Stimulated activated naive CD8-positive, alpha-beta T cell treated with anti-CD3 and anti-CD28 coated beads, Interleukin-15, amount 100 ng/mL, for 72 hours (primary cell): ENCODE results near the gene PTTG1.
A peak's percentile ranks its signal among the peaks of the same experiment; 100 is the strongest.
"Not testable (repeated sequence)": the region's sequence is repeated elsewhere in the genome, so short reads cannot be mapped to it uniquely, and the experiment has no call there.

ENCODE experiments used
- ATAC-seq: fragments of 150-1000 bp; cut with Tn5 transposase; 2 replicates; pipeline ENCODE4 v1.10.0; 2021; ENCODE audit warnings: mild to moderate bottlenecking, moderate library complexity
- DNase-seq, 2 donors: peaks; one replicate each; pipeline ENCODE4 v3.0.0; 2021 to 2022
- H3K27ac Mint-ChIP-seq, 2 donors: one replicate each; pipeline ENCODE4 v1.8.0; 2022; ENCODE audit warnings: mild to moderate bottlenecking in 2 of 2, mixed read lengths in 2 of 2, moderate library complexity in 2 of 2
- H3K27me3 Mint-ChIP-seq: one replicate; pipeline ENCODE4 v1.8.0; 2022; ENCODE audit warnings: mixed read lengths
- H3K4me1 Mint-ChIP-seq: one replicate; pipeline ENCODE4 v1.8.0; 2022; ENCODE audit warnings: mild to moderate bottlenecking, mixed read lengths
- H3K4me3 Mint-ChIP-seq, 2 donors: one replicate each; pipeline ENCODE4 v1.8.0; 2022; ENCODE audit warnings: mild to moderate bottlenecking in 2 of 2, mixed read lengths in 2 of 2, moderate library complexity in 1 of 2
- H3K9me3 Mint-ChIP-seq, 2 donors: one replicate each; pipeline ENCODE4 v1.8.0; 2022; ENCODE audit warnings: mixed read lengths in 2 of 2

Gene PTTG1

DNA sequence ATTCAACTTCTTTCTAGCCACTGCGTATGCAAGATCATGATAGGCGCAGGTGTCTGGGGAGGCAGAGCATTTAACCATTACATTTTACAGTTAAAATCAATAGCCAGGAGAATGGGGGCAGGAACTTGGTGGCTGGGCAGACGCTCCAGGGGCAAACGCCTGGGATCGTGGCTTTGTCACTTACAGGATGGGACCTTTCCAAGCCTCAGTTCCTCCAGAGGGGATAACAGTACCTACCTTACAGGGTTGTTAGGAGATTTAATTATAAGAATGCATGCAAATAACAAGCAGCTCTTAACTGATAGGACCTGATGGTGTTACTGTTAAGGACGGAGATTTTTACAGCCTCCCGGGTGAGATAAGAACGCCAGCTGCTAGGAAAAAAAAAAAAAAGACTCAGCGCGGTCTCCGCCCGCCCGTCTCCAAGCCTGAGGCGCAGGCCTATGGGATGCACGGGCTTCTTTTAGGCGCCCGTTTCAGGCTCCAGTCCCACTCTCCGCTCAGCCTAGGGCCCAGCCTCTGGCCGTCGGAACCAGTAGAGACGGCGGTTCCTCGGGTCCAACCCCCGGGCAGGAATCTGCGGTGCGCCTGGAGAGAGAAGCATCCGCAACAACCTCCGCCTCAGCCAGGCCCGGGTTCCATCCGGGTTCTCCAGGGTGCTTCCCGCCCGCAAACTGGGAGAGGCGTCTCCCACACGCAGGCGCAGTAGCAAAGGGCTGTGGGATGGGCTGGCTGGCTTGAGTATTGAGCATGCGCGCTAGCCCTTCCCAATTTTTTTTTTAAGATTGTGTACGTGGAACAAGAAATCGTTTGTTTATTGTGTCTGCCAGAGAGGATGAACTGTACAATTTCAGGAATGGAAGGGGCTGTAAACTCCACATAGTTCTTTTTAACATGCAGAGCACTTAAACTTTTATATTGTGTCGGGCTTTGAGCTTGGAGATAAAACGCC lies 22.0 kb upstream of the PTTG1 start, which contains the start of gene FAM200C:
Gene FAM200C, minus strand, starts transcription at position 653 of the 952 bp plus-strand sequence. CDS start 4,564 bp downstream, outside the sequence.
- Mint-ChIP-seq H3K27me3 (no peaks in the 10 kb centered on the region), H3K27ac (peak within 1 kb of the TSS; percentile 84 to 93), H3K9me3 (no peaks in the 10 kb centered on the region), H3K4me3 (peak within 1 kb of the TSS; percentile 90 to 93), H3K4me1 (peaks cover 26% of the 10 kb centered on the region)
- peak; percentile 89 for ATAC-seq
- peak; percentile 52 to 72 for DNase-seq

GRCh38 chr5:160418561-160419457 lies 2.8 kb upstream of the PTTG1 start, which contains the start of gene SLU7:
SLU7 (minus strand) TSS chr5:160419081; CDS start chr5:160415294, 3,787 bp downstream.
- Mint-ChIP-seq H3K9me3 (no peaks in the 10 kb centered on the region), H3K4me3 (peak within 1 kb of the TSS; percentile 94 to 99), H3K4me1 (peaks cover 67% of the 10 kb centered on the region), H3K27ac (peak within 1 kb of the TSS; percentile 98 to 99), H3K27me3 (no peaks in the 10 kb centered on the region)
- DNase-seq (peak; percentile 89 to 94), ATAC-seq (peak; percentile 88)

DNA sequence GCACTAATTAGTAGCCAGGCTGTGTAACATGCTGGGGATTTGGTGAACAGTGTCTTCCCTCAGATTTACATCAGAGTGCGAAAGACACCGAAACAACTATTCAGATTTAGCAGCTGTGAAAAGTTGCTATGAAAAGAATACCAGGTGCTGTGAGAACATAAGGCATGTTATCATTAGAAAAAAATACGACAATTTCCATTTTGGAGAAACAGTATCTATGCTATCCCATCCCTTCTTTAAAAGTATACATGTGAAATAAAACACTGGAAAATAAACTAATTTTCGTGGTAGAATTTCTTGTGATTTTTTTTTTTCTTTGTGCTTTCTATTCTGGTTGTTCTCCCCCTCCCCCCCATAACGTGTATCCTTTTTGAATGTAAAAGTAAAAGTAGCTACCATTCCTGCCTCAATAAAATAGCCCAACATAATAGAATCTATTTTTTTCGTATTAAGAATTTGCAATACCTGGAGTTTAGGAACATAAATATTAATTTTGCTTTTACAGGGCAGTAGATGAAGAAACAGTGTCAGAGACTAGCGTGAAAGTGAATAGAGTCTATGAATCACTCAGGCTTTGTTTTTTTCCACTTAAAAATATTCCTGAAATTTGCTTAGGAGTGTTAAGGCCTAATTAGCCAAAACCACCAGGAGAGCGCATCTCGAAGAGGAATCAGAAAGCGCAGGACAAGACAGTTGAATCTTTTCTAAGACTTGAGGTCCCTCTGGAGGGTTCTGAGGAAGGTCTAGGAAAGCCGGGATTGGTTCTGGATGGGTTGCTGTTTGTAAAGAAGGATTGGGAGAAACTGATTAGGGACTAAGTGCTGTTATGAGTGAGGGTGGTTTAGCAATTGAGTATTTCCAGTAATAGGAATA lies 2.0 kb upstream of the PTTG1 start:
- peak overlapping the region; percentile 65 to 98 for H3K27ac Mint-ChIP-seq
- H3K9me3 Mint-ChIP-seq = no peaks in the 10 kb centered on the region
- DNase-seq = no peak
- no peaks in the 10 kb centered on the region for H3K27me3 Mint-ChIP-seq
- peaks cover 75% of the 10 kb centered on the region for H3K4me1 Mint-ChIP-seq
- no peak for ATAC-seq
- peak overlapping the region; percentile 94 to 99 for H3K4me3 Mint-ChIP-seq

GRCh38 chr5:160420331-160420610 lies 1.4 kb upstream of the PTTG1 start:
- Mint-ChIP-seq H3K4me3 (peak overlapping the region; percentile 94 to 99), H3K4me1 (peaks cover 77% of the 10 kb centered on the region), H3K9me3 (no peaks in the 10 kb centered on the region), H3K27me3 (no peaks in the 10 kb centered on the region), H3K27ac (peak overlapping the region in 1 of 2 donors; percentile 79)
- ATAC-seq (peak; percentile 22), DNase-seq (no peak)

DNA sequence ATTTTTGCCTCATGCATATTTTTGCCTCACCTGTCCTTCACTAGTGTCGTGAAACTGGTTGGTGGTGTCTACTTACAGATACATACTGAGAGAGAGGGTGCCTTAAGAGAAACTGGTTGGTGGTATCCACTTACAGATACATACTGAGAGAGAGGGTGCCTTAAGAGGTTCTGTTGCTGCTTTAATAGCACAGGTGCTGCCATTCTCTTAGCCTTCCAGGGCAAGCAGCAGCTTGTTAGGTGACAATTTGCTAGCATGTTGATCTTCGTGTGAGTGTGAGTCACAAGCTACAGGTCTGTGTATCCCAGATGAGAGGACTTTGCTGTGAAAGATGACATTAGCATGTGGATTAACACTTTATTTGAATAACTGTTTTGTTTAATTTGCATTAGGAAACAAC lies 1.4 kb downstream of the PTTG1 start:
- H3K27me3 Mint-ChIP-seq = no peaks in the 10 kb centered on the region

DNA sequence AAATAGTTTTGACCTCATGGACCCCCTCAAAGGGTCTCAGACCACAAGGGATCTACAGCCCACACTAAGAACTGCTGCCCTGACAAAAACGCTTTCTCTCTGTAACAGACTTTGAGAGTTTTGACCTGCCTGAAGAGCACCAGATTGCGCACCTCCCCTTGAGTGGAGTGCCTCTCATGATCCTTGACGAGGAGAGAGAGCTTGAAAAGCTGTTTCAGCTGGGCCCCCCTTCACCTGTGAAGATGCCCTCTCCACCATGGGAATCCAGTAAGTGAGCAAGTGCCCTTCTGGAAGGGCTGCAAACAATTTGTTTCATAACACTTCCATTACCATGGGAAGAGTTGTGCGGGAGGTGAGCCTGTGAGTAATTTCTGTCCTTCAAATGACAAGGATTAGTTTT lies 6.0 kb downstream of the PTTG1 start:
- Mint-ChIP-seq H3K27ac (no peak overlapping the region), H3K4me1 (peaks cover 30% of the 10 kb centered on the region), H3K27me3 (no peaks in the 10 kb centered on the region), H3K9me3 (no peaks in the 10 kb centered on the region), H3K4me3 (no peak overlapping the region)
- DNase-seq = no peak
- ATAC-seq = no peak

More for the DNA sequence above, 1.4 kb downstream of the PTTG1 start:
- Mint-ChIP-seq H3K4me1 (peaks cover 58% of the 10 kb centered on the region), H3K27ac (no peak overlapping the region), H3K4me3 (peak overlapping the region; percentile 95 to 96), H3K9me3 (no peaks in the 10 kb centered on the region)
- DNase-seq (no peak), ATAC-seq (no peak)

GRCh38 chr5:160432196-160432595 lies 10.5 kb downstream of the PTTG1 start:
- Mint-ChIP-seq H3K4me1 (peaks cover 18% of the 10 kb centered on the region), H3K9me3 (no peaks in the 10 kb centered on the region), H3K27me3 (no peaks in the 10 kb centered on the region), H3K27ac (no peak overlapping the region), H3K4me3 (no peak overlapping the region)
- ATAC-seq (no peak), DNase-seq (no peak)

DNA sequence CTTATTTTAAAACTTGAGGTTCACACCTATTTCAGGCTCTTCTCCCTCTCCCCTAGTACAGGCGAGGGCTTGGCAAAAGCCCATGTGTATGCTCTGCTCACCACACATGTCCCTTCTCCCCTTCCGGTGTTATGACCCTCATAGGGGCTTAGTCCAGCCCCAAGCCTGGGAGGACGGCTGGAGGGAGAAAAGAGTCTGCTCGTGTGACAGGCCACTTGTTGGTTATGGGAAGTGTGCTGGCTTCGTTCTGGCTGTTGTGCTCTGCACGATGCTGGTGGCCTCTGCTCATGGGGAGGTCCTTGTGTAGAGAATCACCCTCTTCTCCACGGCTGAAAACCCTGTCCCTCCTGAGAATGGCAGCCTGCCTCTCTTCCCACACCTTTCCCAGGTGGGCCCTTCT lies 11.1 kb downstream of the PTTG1 start:
- Mint-ChIP-seq H3K27ac (peak overlapping the region in 1 of 2 donors; percentile 60), H3K27me3 (no peaks in the 10 kb centered on the region), H3K4me3 (no peak overlapping the region), H3K4me1 (peaks cover 19% of the 10 kb centered on the region), H3K9me3 (no peaks in the 10 kb centered on the region)
- ATAC-seq (no peak), DNase-seq (no peak)

DNA sequence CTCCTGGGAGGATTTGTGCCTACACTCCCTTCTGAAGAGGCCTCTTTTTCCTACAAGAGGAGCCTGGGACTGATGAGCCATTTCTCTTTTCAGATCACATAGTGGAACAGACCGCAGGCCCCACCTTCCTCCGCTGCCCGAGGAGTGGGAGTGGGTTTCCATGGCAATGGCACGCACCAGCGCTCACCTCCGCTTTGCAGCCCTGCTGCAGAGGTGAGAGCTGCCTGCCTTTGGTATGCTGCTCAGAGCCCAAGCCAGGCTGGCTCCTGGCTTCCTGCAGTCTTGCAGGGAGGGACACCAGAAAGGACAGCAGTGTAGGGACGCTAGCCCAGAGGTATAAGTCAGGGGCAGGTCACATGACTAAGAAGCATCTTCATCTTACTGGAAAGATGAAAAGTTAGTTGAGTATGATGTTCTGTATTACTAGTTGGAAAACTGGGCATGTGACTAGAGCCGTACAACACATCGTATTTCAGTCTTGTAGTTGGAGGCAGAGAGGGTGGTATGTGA lies 12.4 kb downstream of the PTTG1 start:
- no peak for DNase-seq
- no peaks in the 10 kb centered on the region for H3K9me3 Mint-ChIP-seq
- ATAC-seq = no peak
- H3K4me3 Mint-ChIP-seq = no peak overlapping the region
- H3K27ac Mint-ChIP-seq = no peak overlapping the region
- H3K4me1 Mint-ChIP-seq = peaks cover 26% of the 10 kb centered on the region
- no peaks in the 10 kb centered on the region for H3K27me3 Mint-ChIP-seq

GRCh38 chr5:160435532-160435931 lies 13.9 kb downstream of the PTTG1 start:
- Mint-ChIP-seq H3K4me3 (no peak overlapping the region), H3K9me3 (no peaks in the 10 kb centered on the region), H3K27ac (peak overlapping the region in 1 of 2 donors; percentile 29), H3K27me3 (no peaks in the 10 kb centered on the region), H3K4me1 (peaks cover 33% of the 10 kb centered on the region)
- no peak for DNase-seq
- ATAC-seq = no peak

- ATAC-seq = no peak
- Mint-ChIP-seq H3K9me3 (no peaks in the 10 kb centered on the region), H3K27me3 (no peaks in the 10 kb centered on the region), H3K4me1 (peaks cover 38% of the 10 kb centered on the region), H3K4me3 (no peak overlapping the region), H3K27ac (no peak overlapping the region)
- DNase-seq = no peak
These were observed 14.4 kb downstream of the PTTG1 start for GRCh38 chr5:160436017-160436416.

DNA sequence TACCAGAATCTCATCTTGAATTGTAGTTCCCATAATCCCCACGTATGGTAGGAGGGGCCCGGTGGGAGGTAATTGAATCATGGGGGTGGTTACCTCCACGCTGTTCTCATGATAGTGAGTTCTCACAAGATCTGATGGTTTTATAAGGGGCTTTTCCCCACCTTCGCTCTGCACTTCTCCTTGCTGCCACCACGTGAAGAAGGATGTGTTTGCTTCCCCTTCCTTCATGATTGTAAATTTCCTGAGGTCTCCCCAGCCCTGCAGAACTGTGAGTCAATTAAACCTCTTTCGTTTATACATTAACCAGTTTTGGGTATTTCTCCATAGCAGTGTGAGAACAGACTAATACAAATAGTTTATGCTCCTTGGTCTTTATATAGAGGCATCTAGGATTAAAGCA lies 15.0 kb downstream of the PTTG1 start:
- Mint-ChIP-seq H3K4me3 (peak overlapping the region in 1 of 2 donors; percentile 12), H3K4me1 (peaks cover 44% of the 10 kb centered on the region)
- not testable (repeated sequence) for H3K9me3 Mint-ChIP-seq, H3K27ac Mint-ChIP-seq, DNase-seq, ATAC-seq, H3K27me3 Mint-ChIP-seq

- ATAC-seq (no peak), DNase-seq (no peak)
- Mint-ChIP-seq H3K4me1 (peaks cover 50% of the 10 kb centered on the region), H3K9me3 (no peaks in the 10 kb centered on the region), H3K27me3 (no peaks in the 10 kb centered on the region), H3K27ac (no peak overlapping the region), H3K4me3 (no peak overlapping the region)
These were observed 15.6 kb downstream of the PTTG1 start for GRCh38 chr5:160437271-160437670.

- DNase-seq (peak; percentile 63 to 70), ATAC-seq (peak; percentile 82)
These were observed 16.9 kb downstream of the PTTG1 start for GRCh38 chr5:160438316-160439204.

More at GRCh38 chr5:160438316-160439204, 16.9 kb downstream of the PTTG1 start:
- H3K27ac Mint-ChIP-seq = peak overlapping the region; percentile 97 to 98
- peaks cover 63% of the 10 kb centered on the region for H3K4me1 Mint-ChIP-seq
- no peaks in the 10 kb centered on the region for H3K27me3 Mint-ChIP-seq
- peak overlapping the region; percentile 76 to 82 for H3K4me3 Mint-ChIP-seq
- H3K9me3 Mint-ChIP-seq = no peaks in the 10 kb centered on the region
